Adrenal gland (tissue), 12 donors: ENCODE measurements around the gene LAG3. TPM values are rescaled to one million over a fixed set of nuclear protein-coding genes. Genes with fewer than 3 reads are reported as not detected.

Experiments used
- DNase-seq, 7 donors: peaks; one replicate each; pipeline ENCODE4 v3.0.0-alpha.2; 2019 to 2020
- H3K27ac ChIP-seq, 5 donors: fragments of 200-600 bp; sonication (generic) in 4 of 5; 1 replicate in 3 of 5; 2 replicates in 2 of 5; pipeline versions ENCODE4 v1.5.1 to v1.8.0; 2016 to 2020; ENCODE audit warnings: mild to moderate bottlenecking in 1 of 5
- H3K27me3 ChIP-seq: fragments of 200-600 bp; 2 replicates; pipeline ENCODE4 v1.8.0; 2021
- H3K36me3 ChIP-seq, 2 donors: fragments of 200-600 bp; replicated peaks in 1 of 2; 1 replicate in 1 of 2; 2 replicates in 1 of 2; pipeline versions ENCODE4 v1.5.1 to v1.8.0; 2018 to 2022
- H3K4me1 ChIP-seq, 2 donors: fragments of 200-600 bp; replicated peaks in 1 of 2; 1 replicate in 1 of 2; 2 replicates in 1 of 2; pipeline versions ENCODE4 v1.5.1 to v1.8.0; 2018 to 2021
- H3K4me3 ChIP-seq, 4 donors: fragments of 200-600 bp; sonication (generic) in 3 of 4; one replicate each; pipeline ENCODE4 v1.5.1; 2016 to 2018
- H3K9me3 ChIP-seq, 3 donors: fragments of 200-600 bp; sonication (generic) in 1 of 3; replicated peaks in 1 of 3; 1 replicate in 2 of 3; 2 replicates in 1 of 3; pipeline versions ENCODE4 v1.5.1 to v1.8.0; 2016 to 2021
- POLR2A ChIP-seq, 2 donors: fragments of 450-650 bp; IDR thresholded peaks; one replicate each; pipeline ENCODE4 v1.6.1; 2017; ENCODE audit warnings: antibody characterized with exemption in 2 of 2, mild to moderate bottlenecking in 2 of 2, moderate library complexity in 1 of 2
- WGBS, 4 donors: extraction: QIAGEN DNeasy Blood & Tissue Kit in 2 of 4; methylation state at CpG; one replicate each; pipeline versions ENCODE4 v1.1.5 to v1.1.7; 2013 to 2017; 5-methylcytosine and 5-hydroxymethylcytosine counted together
- intact Hi-C, 2 donors: fragments of 100-400 bp; cut with DNase I; formaldehyde crosslinking; loops; one replicate each; pipeline versions ENCODE4 v1.14.1 to v1.15.0; 2022 to 2023
- polyA plus RNA-seq, 3 donors: library from polyadenylated mRNA; stranded (reverse); fragments of 200-250 nt in 2 of 3; fragments of 350-450 nt in 1 of 3; fragmentation: Illumina TruSeq in 1 of 3; extraction: RNeasy Lipid Tissue Mini Kit (QIAGEN cat#74804) in 1 of 3; gene quantifications; one replicate each; pipeline ENCODE4 v1.2.3, GENCODE V29; 2013 to 2014
- total RNA-seq, 9 donors: library from RNA; depleted of rRNA in 4 of 9; stranded (reverse); fragments of >200 nt in 4 of 9; fragments of 120-200 nt in 1 of 9; fragmentation: NEBNext Ultra II Directional in 1 of 9; extraction: Animal tissue kit (Norgen Biotek cat#: 25700) in 1 of 9; gene quantifications; one replicate each; pipeline versions ENCODE4 v1.1.0 to v1.2.4, GENCODE V29; 2013 to 2023
- TF ChIP-seq, protein P1 (sequence below), 6 experiments: fragments of 450-650 bp in 4 of 6; fragments of 200-600 bp in 2 of 6; sonication (generic) in 1 of 6; IDR thresholded peaks; 1 replicate in 5 of 6; 2 replicates in 1 of 6; pipeline versions ENCODE4 v1.5.1 to v1.8.0; 2016 to 2021; ENCODE audit warnings: antibody characterized with exemption in 6 of 6, mild to moderate bottlenecking in 2 of 6, moderate library complexity in 1 of 6
- donor health status: healthy with polysubstance abuse.
- donor health status: Bipolar disorder and iron deficiency.
- donor health status: DM: yes; HTN: yes; CAD: no.
- donor health status: DM: no; HTN: no; CAD: no.
- donor health status: DM: no; HTN: no; CAD: no.
- donor health status: DM: yes; HTN: yes; CAD: no.

The LAG3 gene
- total and polyA plus RNA-seq, 12 donors = 0.11 to 4.3 (median 0.71) TPM; not detected in 2

DNA sequence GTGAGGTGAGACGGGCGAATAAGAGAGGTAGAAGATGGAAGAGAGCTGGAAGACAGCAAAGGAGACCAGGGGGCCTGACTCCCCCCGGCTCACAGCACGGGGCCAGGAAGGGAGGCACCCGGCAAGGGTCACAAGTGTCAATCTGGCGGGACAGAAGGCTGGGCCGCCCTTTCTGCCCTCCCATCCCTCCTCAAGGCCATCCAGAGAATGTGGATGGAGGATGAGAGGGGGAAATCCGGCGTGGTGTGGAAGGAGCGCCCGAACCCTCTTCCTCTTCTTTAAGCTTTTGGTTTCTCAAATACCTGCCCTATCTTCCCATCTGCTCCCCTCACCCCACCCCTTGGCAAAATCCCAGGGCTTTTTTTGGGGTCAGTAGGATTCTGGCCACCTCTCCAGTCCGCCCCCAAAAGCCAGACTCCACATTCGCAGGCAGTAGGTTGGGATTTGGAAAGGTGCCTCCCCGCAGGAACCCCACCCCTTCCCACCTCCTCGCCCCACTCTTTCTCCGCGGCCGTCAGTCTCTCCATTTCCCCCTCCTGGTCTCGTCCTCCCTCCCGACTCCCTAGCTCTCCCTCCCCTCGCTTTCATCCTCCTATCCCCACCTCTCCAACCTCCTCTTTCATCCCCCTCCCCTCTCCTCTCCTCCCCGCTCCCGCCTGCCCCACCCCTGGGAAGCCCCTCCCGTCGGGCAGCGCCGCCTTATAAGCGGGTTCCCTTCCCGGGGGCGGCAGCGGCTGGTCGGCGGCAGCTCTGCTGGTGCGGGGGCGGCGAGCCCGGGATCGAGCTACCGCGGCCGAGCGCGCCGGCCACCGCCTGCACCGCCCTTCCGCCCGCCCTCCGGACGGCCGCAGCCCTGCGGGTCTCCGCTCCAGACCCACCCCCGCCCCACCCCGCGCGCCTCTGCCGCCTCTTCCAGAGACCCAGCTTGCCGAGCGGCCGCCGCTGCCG is 6.4 kb upstream of the LAG3 start, which contains the start of gene PTMS:
TSS of gene PTMS (plus strand) at position 730 of the 948 bp plus-strand sequence. CDS start 343 bp downstream, outside the sequence.
- Histone ChIP-seq H3K27ac (peak within 1 kb of the TSS in 4 of 5 donors; percentile 48 to 97 (median 76)), H3K4me3 (peak within 1 kb of the TSS; percentile 34 to 98 (median 84)), H3K36me3 (peaks cover 0 to 10% of the 10 kb centered on the region in 2 donors), H3K4me1 (peaks cover 25 to 38% of the 10 kb centered on the region in 2 donors), H3K27me3 (no peaks in the 10 kb centered on the region), H3K9me3 (no peaks in the 10 kb centered on the region)
- 2 to 3% (median 2%) methylated on average over 21 to 63 of the region's 63 CpGs for WGBS, 4 donors
- intact Hi-C loops = loop anchor here in 1 of 2 donors (2.0 kb wide), 1 partner anchor 17 kb away; no protein-coding TSS in a partner anchor
- peak; percentile 85 to 93 for TF ChIP-seq POLR2A (IDR thresholded peaks at IDR 0.05)
- TF ChIP-seq, protein P1, sequence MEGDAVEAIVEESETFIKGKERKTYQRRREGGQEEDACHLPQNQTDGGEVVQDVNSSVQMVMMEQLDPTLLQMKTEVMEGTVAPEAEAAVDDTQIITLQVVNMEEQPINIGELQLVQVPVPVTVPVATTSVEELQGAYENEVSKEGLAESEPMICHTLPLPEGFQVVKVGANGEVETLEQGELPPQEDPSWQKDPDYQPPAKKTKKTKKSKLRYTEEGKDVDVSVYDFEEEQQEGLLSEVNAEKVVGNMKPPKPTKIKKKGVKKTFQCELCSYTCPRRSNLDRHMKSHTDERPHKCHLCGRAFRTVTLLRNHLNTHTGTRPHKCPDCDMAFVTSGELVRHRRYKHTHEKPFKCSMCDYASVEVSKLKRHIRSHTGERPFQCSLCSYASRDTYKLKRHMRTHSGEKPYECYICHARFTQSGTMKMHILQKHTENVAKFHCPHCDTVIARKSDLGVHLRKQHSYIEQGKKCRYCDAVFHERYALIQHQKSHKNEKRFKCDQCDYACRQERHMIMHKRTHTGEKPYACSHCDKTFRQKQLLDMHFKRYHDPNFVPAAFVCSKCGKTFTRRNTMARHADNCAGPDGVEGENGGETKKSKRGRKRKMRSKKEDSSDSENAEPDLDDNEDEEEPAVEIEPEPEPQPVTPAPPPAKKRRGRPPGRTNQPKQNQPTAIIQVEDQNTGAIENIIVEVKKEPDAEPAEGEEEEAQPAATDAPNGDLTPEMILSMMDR (IDR thresholded peaks at IDR 0.05) = no peak
- peak; percentile 57 to 88 (median 84) for DNase-seq

DNA sequence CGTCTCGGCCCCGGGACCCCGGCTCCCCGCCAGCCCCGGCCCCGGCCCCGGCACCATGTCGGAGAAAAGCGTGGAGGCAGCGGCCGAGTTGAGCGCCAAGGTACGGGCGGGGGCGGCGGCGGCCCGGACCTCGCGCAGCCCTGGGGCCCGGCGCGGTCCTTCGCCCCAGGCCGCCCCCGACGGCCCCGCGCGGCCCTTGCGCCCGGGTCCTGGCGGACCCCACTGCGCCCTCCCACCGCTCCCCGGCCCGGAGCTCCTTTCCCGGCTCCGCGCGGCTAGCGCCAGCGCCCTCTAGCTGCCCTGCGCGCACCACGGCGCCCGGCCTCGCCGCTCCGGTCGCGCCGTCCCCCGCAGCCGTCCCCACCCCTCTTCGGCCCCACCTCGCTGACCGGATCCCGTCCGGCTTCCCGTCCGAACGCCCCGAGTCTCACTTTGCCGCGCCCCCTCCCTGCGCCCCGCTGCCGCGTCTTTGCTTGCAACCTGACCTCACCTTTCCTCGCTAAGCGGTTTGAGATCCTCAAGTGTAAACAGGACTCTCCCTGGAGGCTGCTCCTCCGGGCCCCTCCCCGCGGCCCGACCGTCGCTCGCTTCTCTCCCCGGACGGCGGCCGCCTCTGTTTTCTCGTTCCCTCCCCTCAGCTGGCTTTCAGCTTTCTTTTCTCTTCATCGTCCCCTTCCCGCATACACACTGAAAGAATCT is 5.5 kb upstream of the LAG3 start:
- WGBS, 4 donors = 0 to 1% (median 1%) methylated on average over 17 to 88 of the region's 88 CpGs
- intact Hi-C loops = loop anchor here in 1 of 2 donors (2.0 kb wide), 1 partner anchor 18 kb away; no protein-coding TSS in a partner anchor
- H3K27ac ChIP-seq = peak overlapping the region in 4 of 5 donors; percentile 17 to 97 (median 76)

DNA sequence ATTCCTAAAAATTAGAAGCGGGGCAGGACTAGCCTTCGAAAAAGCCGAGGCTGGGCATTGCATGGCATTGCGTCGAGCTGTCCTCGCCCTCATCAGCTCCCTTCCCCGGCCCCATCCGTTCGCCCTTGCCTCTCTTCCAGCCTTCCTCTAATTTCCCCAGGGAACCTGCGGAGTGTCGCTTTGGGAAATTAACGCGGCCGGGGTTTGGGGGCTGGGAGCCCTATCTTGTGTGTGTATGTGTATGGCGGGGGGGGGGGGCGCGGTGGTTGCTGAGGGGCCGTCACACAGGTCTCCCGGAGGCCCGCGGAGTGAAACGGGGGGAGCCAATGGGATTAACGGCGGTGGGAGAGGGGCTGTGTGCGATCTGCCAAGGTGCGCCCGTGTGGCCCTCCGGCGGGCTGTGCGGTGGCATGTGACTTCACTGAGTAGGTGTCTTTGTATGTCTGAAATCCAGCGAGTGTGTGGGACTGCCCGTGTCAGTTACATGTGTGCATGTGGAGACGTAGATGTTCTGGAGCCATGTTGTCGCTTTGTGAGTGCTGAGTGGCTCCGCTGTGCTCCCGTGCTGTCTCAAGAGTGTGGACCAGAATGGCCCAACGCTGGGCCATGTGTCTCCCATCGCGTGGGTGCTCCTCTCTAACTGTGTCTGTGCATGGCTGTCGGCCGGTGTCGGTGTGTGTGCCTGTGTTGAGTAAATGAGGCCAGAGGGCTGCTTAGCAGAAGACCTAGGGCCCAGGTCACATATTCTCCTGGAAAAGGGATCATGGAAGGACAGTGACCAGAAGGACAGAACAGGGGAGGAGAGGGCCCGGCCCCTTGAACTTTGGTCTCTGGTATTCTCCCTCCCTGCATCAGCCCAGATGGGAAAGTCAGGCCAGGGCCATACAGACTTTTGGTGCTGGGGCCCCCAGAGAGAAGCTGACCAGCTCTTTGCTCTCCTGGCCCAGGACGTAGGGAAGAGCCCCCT is 4.7 kb upstream of the LAG3 start:
- 12 to 20% (median 16%) methylated on average over 27 to 44 of the region's 44 CpGs for WGBS, 4 donors
- intact Hi-C loops = loop anchor here in 1 of 2 donors (2.0 kb wide), 1 partner anchor 19 kb away; no protein-coding TSS in a partner anchor
- Histone ChIP-seq H3K4me1 (peaks cover 25 to 48% of the 10 kb centered on the region in 2 donors), H3K36me3 (peaks cover 0 to 10% of the 10 kb centered on the region in 2 donors), H3K9me3 (no peaks in the 10 kb centered on the region), H3K27ac (peak overlapping the region in 4 of 5 donors; percentile 17 to 97 (median 76)), H3K27me3 (no peaks in the 10 kb centered on the region), H3K4me3 (peak overlapping the region; percentile 34 to 98 (median 84))
- no peak for TF ChIP-seq POLR2A (IDR thresholded peaks at IDR 0.05)
- TF ChIP-seq, protein P1 (IDR thresholded peaks at IDR 0.05) = no peak
- DNase-seq = peak in 3 of 7 donors; percentile 33 to 72 (median 37)

More for the DNA sequence above, 5.5 kb upstream of the LAG3 start:
- DNase-seq = peak; percentile 66 to 82 (median 74)
- Histone ChIP-seq H3K27me3 (no peaks in the 10 kb centered on the region), H3K9me3 (no peaks in the 10 kb centered on the region), H3K4me3 (peak overlapping the region; percentile 34 to 98 (median 84)), H3K4me1 (peaks cover 25 to 46% of the 10 kb centered on the region in 2 donors), H3K36me3 (peaks cover 0 to 10% of the 10 kb centered on the region in 2 donors)
- TF ChIP-seq, protein P1 (IDR thresholded peaks at IDR 0.05) = peak in 5 of 6 experiments; percentile 18 to 79 (median 64)
- peak in 1 of 2 donors; percentile 15 for TF ChIP-seq POLR2A (IDR thresholded peaks at IDR 0.05)
